ENCODE results near the gene BCL2L13. TPM values are rescaled to one million over a fixed set of nuclear protein-coding genes. Genes with fewer than 3 reads are reported as not detected.

Gene BCL2L13
- total and polyA plus RNA-seq, 7 donors: 67.0 to 201 (median 128) TPM

DNA sequence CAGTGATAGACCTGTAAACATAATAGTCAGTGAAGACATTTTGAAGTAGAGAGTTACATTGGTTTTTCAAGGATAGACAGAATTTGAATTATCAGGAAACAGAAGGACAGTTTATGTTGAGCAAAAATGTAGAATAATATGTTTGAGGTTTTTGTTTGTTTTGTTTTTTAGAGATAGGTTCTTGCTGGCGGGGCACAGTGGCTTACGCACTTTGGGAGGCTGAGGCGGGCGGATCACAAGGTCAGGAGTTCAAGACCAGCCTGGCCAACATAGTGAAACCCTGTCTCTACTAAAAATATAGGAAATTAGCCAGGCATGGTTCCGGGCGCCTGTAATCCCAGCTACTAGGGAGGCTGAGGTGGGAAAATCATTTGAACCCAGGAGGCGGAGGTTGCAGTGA, 35.6 kb downstream of the BCL2L13 start:
- Histone ChIP-seq H3K27me3 (ENCODE audit: insufficient read depth in 3 of 3, low read length in 2 of 3) (no peaks in the 10 kb centered on the region), H3K9me3 (no peaks in the 10 kb centered on the region), H3K4me1 (peaks cover 26% of the 10 kb centered on the region), H3K36me3 (ENCODE audit: insufficient read depth in 1 of 2, low read depth in 1 of 2) (peaks cover 0 to 10% of the 10 kb centered on the region in 2 donors), H3K4me3 (no peak overlapping the region), H3K27ac (peak overlapping the region; percentile 80)
- WGBS, 3 donors: 86 to 89% (median 88%) methylated on average over 6 to 7 of the region's 7 CpGs
- intact Hi-C loops (cut with DNase I): loop anchor here in 1 of 2 donors (10.0 kb wide), 1 partner anchor 61 kb away; no protein-coding TSS in a partner anchor
- TF ChIP-seq, protein P1, sequence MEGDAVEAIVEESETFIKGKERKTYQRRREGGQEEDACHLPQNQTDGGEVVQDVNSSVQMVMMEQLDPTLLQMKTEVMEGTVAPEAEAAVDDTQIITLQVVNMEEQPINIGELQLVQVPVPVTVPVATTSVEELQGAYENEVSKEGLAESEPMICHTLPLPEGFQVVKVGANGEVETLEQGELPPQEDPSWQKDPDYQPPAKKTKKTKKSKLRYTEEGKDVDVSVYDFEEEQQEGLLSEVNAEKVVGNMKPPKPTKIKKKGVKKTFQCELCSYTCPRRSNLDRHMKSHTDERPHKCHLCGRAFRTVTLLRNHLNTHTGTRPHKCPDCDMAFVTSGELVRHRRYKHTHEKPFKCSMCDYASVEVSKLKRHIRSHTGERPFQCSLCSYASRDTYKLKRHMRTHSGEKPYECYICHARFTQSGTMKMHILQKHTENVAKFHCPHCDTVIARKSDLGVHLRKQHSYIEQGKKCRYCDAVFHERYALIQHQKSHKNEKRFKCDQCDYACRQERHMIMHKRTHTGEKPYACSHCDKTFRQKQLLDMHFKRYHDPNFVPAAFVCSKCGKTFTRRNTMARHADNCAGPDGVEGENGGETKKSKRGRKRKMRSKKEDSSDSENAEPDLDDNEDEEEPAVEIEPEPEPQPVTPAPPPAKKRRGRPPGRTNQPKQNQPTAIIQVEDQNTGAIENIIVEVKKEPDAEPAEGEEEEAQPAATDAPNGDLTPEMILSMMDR (IDR thresholded peaks at IDR 0.05): no peak
- no peak for ATAC-seq
- DNase-seq: no peak

DNA sequence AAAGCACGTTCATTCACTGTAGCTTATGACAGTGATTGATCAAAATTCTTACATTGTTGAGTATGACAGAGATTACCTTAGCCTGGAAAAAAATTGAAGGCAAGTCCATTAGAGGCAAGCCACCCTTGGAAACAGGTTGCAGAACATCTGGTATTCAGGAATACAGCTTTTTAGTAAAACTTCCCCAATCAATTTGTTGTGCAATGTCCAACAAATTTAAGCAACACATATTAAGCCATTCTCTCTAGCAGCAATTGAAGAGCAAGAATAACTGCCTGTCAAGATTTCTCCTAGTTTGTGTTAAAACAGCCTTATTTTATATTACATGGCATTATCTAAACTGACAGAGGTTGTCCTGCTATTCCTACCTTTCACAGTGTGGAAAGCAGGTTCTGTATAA, 37.0 kb downstream of the BCL2L13 start:
- H3K27me3 ChIP-seq (ENCODE audit: insufficient read depth in 3 of 3, low read length in 2 of 3): no peaks in the 10 kb centered on the region
- H3K27ac ChIP-seq: no peak overlapping the region
- H3K4me1 ChIP-seq: peaks cover 26% of the 10 kb centered on the region
- WGBS, 3 donors: 67 to 83% (median 79%) methylated on average over 1 of the region's 1 CpG
- no peak for DNase-seq
- no peak overlapping the region for H3K4me3 ChIP-seq
- TF ChIP-seq, protein P1 (IDR thresholded peaks at IDR 0.05): no peak
- no peaks in the 10 kb centered on the region for H3K9me3 ChIP-seq
- H3K36me3 ChIP-seq (ENCODE audit: insufficient read depth in 1 of 2, low read depth in 1 of 2): peaks cover 0 to 4% of the 10 kb centered on the region in 2 donors
- ATAC-seq: no peak
- intact Hi-C loops (cut with DNase I): loop anchor here in 1 of 2 donors (10.0 kb wide), 1 partner anchor 59 kb away; no protein-coding TSS in a partner anchor

DNA sequence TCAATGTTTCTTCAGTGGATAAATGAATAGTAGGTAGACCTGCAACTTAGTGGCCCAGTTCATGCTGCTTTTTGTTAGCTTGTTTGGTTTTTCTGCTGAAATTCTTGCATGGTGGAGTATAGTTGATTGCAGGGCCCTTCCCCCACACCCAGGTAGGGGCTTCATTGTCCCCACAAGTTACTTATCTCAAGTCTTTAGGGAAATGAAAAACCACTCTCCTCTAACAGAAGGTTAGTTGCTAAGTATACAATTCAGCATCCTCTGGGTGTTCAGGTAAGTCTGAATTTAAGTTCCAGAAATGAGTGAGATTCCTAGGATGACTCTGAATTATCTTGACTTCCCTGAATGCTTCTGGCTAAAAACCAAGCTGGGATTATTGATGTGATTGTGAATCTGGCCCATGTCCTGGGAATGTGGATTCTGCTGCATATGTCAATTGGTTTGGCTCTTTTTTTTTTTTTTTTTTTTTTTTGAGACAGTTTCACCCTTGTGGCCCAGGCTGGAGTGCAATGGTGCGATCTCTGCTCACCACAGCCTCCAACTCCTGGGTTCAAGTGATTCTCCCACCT, 40.3 kb downstream of the BCL2L13 start:
- TF ChIP-seq, protein P1 (IDR thresholded peaks at IDR 0.05): no peak
- ATAC-seq (no peak), DNase-seq (no peak)
- 91 to 100% (median 91%) methylated on average over 1 of the region's 1 CpG for WGBS, 3 donors
- H3K36me3 ChIP-seq (ENCODE audit: insufficient read depth in 1 of 2, low read depth in 1 of 2): peaks cover 1 to 9% of the 10 kb centered on the region in 2 donors
- no peak overlapping the region for H3K27ac ChIP-seq
- H3K4me3 ChIP-seq: no peak overlapping the region
- H3K9me3 ChIP-seq: no peaks in the 10 kb centered on the region
- intact Hi-C loops (cut with DNase I): loop anchor here in 1 of 2 donors (10.0 kb wide), 1 partner anchor 56 kb away; no protein-coding TSS in a partner anchor
- H3K4me1 ChIP-seq: peaks cover 8% of the 10 kb centered on the region
- no peaks in the 10 kb centered on the region for H3K27me3 ChIP-seq (ENCODE audit: insufficient read depth in 3 of 3, low read length in 2 of 3)

DNA sequence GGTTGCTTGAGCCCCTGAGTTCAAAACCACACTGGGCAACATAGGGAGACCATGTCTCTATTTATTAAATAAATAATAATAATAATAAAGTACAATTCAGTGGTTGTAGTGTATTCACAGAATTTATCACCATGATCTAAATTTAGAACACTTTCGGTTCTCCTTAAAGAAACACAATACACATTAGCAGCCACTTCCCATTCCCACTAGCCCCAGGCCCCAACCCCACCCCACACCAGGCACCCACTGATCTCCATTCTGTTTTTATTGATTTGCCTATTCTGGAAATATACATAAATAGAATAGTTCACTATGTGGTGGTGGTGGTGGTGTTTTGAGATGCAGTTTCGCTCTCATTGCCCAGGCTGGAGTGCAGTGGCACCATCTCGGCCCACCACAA, 45.7 kb downstream of the BCL2L13 start:
- WGBS, 3 donors: 72 to 76% (median 73%) methylated on average over 3 of the region's 3 CpGs

More for the DNA sequence above, 45.7 kb downstream of the BCL2L13 start:
- intact Hi-C loops (cut with DNase I): no loop called here
- H3K27ac ChIP-seq: no peak overlapping the region
- H3K4me1 ChIP-seq: no peaks in the 10 kb centered on the region
- TF ChIP-seq, protein P1 (IDR thresholded peaks at IDR 0.05): no peak
- H3K27me3 ChIP-seq (ENCODE audit: insufficient read depth in 3 of 3, low read length in 2 of 3): no peaks in the 10 kb centered on the region
- H3K36me3 ChIP-seq (ENCODE audit: insufficient read depth in 1 of 2, low read depth in 1 of 2): peaks cover 3 to 45% of the 10 kb centered on the region in 2 donors
- no peak overlapping the region for H3K4me3 ChIP-seq
- H3K9me3 ChIP-seq: no peaks in the 10 kb centered on the region
- no peak for DNase-seq
- no peak for ATAC-seq
